CD4-positive, alpha-beta T cell treated with Interleukin-15 for 4 hours (primary cell): Measurements from ENCODE around the gene PAFAH2.

Experiments
- DNase-seq: peaks from one replicate; pipeline ENCODE4 v3.0.0-alpha.2; 2020; ENCODE audit warnings: low spot score

The PAFAH2 gene

DNA sequence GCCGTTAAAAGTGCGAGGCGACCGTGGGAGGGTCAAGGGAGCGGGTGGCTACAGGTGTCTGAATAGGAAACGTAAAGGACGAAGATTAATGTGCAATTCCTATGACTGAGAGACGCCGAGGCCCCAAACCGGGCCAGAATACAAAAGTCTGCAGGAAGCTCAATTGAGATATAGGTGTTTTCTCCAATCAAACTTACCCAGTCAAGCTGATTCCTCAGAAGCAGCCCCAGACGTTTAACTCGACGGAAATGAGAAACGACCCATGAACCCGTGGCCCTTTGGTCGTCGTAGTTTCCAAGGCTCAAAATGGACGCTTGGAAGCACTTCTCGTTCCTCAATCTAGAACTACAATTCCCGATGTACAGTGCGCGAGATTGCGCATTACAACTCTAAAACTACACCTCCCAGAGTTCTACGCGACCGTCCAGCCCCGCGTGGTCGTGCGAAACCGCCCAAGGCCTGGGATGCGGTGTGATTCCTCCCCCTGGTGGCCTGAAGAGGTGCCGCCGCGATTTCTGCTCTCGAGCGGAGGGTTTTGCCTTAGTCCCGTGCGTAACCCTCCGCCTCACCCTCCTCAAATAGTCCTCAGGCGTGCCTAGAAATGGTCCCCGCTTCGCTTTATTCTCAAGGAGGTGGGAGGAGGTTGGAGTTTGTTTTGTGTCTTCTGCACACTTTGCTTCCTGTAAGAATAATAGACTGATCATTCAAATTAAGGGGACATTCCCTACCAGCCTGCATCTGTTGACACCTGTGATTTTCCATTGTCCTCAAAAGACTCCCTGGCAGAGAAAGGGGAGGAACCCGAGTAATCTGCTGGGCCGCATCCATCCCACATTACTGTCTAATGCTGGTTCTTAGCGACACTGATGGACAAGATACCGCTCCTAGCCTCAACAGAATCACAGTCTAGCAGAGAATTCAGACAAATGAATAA lies at the start of gene PAFAH2:
TSS of gene PAFAH2 (minus strand) at position 236 of the 934 bp plus-strand sequence. CDS start 7,247 bp downstream, outside the sequence.
- DNase-seq: peak; percentile 98

DNA sequence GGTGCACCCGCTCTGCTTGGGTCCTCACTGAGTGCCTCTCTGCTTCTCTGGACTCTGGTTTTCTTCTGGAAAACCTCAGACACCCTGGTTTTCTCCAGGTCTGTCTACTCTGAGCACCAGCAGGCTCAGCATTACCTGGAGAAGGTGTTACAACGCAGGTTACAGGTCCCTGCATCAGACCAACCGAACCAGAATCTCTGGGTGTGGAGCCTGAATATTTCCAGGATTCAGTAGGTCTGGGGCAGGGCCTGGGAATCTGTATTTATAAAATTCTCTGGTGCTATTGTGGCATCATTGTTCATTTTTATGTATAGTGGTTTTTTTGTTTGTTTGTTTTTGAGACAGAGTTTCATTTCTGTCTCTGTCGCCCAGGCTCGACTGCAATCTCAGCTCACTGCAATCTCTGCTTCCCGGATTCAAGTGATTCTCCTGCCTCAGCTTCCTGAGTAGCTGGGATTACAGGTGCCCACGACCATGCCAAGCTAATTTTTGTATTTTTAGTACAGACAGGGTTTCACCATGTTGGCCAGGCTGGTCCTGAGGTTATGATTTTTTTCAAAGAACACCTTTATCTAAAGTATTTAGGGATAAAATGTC lies 49.5 kb upstream of the PAFAH2 start:
- DNase-seq: no peak

- no peak for DNase-seq
Measured at GRCh38 chr1:26046246-26047095, 48.6 kb upstream of the PAFAH2 start.

GRCh38 chr1:26045722-26046245 lies 47.9 kb upstream of the PAFAH2 start, which contains the start of gene SLC30A2:
TSS of gene SLC30A2 (minus strand) at chr1:26046118. CDS start at chr1:26045896, 222 bp downstream.
- no peak for DNase-seq

DNA sequence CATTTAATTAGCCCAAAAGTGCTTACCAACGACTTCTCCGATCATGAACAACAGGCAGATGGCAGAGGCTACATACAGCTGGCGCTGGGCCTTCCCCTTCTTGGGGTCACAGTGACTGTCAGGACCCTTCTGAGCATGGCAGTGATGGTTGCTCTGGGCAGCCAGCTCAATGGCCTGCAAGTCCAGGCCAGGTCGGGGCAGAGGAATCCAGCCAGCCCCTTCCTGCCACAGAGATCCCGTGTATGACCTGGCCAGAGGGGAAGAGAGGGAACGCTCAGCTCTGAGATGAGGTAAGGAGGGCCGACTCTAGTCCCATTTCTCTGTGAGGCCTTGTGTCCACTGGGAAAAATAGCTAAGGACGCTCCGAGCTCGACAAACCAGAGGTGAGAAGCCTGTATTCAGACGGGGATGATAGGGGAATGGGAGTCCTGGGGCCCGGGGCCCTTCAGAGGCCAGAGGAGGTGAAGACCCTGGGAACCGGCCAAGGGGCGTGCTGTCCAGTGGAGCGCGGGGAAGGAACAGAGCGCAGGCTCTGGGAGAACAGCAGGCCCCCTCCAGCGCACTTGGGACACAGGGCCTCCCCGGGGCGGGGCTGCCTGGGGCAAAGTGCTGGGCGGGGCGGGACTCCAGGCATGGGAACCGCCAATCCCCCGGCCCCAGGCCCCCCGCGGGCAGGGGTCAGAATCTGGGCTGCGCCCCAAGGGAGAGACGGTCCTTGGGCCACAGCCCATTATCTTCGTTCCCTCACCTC lies 47.3 kb upstream of the PAFAH2 start:
- DNase-seq: no peak

DNA sequence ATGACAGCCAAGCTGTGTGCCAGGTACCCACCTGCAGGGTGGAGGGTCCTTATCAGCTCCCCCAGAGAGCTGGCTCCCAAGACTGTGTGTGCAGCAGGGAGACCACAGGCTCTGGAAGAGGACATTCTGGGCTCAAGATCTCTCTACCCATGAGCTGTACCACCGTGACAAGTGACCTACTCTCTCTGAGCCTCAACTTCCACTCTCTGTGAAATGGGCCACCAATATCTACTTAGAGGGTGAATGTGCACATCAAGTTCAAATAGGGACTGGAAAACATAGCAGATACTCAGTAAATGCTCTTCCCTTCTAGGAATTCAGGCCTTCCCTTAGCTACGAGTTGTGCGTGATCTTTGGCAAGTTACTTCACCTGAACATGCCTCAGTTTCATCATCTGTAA lies 46.6 kb upstream of the PAFAH2 start:
- DNase-seq: no peak

- no peak for DNase-seq
Measured at GRCh38 chr1:26043765-26044164, 45.9 kb upstream of the PAFAH2 start.

DNA sequence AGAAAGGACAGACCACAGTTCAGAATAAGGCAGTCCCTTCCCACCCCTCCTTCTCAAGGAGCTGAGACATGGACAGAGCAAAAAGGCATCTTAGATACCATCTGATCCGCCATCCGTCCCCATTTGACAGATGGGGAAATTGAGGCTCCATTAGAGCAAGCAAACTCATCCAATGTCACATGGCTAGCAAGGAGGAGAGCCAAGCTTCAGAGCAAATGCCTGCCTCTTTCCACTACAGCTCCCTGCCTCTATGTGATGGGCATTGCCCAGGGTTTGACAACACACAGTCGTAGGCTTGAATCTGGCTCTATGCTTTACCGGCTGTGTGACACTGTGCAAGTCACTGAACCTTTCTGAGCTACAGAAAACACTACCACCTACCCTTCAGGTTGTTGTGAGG lies 44.1 kb upstream of the PAFAH2 start:
- no peak for DNase-seq

- DNase-seq: no peak
Measured at GRCh38 chr1:26041401-26041800, 43.5 kb upstream of the PAFAH2 start.

DNA sequence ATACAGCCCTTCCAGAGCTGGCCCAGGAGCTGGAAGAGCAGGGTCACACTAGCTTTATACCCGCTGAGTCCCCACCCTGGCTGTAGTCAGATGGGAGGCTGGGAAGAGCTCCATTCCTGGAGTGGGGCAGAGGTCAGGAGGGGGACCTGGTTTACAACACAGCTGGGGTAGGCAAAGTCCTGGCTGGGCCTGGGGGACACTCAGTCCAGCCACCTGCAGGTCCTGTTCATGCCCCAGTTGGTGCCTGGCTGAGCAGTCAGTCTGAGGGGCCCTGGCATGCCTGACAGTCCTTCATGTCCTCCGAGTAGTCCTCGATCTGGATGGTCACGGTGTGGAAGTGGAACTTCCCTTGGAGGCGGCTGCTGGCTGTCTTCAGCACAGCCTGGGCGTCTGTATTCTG lies 41.0 kb upstream of the PAFAH2 start:
- DNase-seq: no peak

GRCh38 chr1:26038477-26038876 lies 40.6 kb upstream of the PAFAH2 start:
- no peak for DNase-seq

GRCh38 chr1:26037904-26038303 lies 40.0 kb upstream of the PAFAH2 start:
- DNase-seq: no peak

DNA sequence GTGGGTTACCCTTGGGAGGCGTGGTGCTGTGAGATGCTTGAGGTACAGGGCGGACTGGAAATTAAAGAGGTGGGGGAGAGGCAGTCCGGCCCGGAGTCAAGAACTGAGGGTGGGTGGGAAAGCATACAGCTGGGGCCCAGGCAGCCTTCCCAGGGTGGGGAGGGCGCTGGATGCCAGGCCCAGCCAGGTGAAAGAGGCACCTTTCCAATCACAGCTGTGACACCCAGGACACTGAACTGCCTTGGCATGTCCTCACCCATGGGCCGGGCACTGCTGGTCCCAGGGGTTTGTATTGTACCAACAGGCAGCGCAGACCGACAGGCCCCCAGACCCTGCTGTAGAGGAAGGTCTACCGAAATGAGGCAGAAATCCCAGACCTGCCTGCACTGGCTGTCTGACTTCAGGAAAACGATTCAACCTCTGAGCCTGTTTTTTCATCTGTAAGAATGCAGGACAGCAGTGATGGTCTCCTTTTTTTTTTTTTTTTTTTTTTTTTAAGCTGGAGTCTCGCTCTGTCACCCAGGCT lies 39.0 kb upstream of the PAFAH2 start:
- DNase-seq: no peak

GRCh38 chr1:26035959-26036755 lies 38.3 kb upstream of the PAFAH2 start:
- DNase-seq: peak; percentile 71

- peak; percentile 93 for DNase-seq
Measured at GRCh38 chr1:26035203-26035958, 37.5 kb upstream of the PAFAH2 start.

GRCh38 chr1:26034504-26035202 lies 36.8 kb upstream of the PAFAH2 start:
- DNase-seq: no peak

DNA sequence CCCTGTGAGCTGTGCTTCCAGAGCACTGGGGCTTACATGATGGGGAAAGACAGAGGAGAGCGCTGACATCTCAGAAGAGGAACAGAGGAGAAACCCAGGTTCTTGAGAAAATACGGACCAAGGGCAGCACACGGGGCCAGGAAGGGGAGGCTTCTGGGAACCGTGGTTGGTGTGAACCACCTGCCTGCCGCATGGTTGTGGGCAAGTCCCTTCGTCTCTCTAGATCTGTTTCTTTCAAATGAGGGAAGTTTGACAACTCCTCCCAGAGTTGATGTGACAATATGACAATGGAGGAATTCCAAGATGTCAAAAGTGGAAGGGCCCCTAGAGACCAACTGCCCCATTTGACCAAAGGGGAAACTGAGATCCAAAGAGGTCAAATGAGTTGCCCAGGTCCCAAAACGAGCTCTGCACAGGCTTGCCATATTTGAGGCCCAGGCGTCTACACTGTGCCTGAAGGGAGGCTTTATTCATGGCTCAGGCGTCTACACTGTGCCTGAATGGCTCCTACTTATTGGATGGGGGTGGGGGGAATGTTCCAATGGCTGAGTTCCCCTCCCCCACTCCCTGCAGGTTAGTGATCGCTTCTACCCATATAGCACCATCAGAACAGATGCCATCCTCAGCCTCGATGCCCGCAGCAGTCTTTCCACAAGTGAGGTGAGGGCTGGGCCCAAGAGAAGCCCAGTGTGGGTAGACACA lies 34.9 kb upstream of the PAFAH2 start:
- no peak for DNase-seq

GRCh38 chr1:26031611-26032220 lies 33.9 kb upstream of the PAFAH2 start:
- DNase-seq: no peak
